GM13976 (cell line): Measurements from ENCODE around the gene BRICD5.

ENCODE experiments used
- DNase-seq: peaks from one replicate; pipeline ENCODE4 v3.0.0; 2012; ENCODE audit warnings: low spot score
- in situ Hi-C: fragments of 300-500 bp; cut with MboI; formaldehyde crosslinking; loops from one replicate; pipeline ENCODE4 v1.12.0; 2022; ENCODE audit warnings: low sequenced_read_pairs, mixed read lengths, inconsistent platforms; ENCODE audit not compliant: unreplicated experiment
- TF ChIP-seq, protein P1 (sequence below): IDR thresholded peaks from 2 replicates; pipeline ENCODE4 v1.5.1; 2012; ENCODE audit warnings: borderline replicate concordance, mild to moderate bottlenecking; ENCODE audit not compliant: insufficient read depth; ENCODE audit errors: extremely low read depth, missing control alignments, control extremely low read depth

Gene BRICD5

GRCh38 chr16:2236337-2237101 lies 25.9 kb upstream of the BRICD5 start, which contains the start of gene DNASE1L2:
DNASE1L2 (plus strand) TSS chr16:2236444; CDS start chr16:2236817, 373 bp downstream.
- in situ Hi-C loops = no loop called here
- TF ChIP-seq, protein P1, sequence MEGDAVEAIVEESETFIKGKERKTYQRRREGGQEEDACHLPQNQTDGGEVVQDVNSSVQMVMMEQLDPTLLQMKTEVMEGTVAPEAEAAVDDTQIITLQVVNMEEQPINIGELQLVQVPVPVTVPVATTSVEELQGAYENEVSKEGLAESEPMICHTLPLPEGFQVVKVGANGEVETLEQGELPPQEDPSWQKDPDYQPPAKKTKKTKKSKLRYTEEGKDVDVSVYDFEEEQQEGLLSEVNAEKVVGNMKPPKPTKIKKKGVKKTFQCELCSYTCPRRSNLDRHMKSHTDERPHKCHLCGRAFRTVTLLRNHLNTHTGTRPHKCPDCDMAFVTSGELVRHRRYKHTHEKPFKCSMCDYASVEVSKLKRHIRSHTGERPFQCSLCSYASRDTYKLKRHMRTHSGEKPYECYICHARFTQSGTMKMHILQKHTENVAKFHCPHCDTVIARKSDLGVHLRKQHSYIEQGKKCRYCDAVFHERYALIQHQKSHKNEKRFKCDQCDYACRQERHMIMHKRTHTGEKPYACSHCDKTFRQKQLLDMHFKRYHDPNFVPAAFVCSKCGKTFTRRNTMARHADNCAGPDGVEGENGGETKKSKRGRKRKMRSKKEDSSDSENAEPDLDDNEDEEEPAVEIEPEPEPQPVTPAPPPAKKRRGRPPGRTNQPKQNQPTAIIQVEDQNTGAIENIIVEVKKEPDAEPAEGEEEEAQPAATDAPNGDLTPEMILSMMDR = no peak
- no peak for DNase-seq

GRCh38 chr16:2235695-2236336 lies 25.2 kb upstream of the BRICD5 start:
- TF ChIP-seq, protein P1 = no peak
- DNase-seq = no peak
- in situ Hi-C loops = no loop called here

DNA sequence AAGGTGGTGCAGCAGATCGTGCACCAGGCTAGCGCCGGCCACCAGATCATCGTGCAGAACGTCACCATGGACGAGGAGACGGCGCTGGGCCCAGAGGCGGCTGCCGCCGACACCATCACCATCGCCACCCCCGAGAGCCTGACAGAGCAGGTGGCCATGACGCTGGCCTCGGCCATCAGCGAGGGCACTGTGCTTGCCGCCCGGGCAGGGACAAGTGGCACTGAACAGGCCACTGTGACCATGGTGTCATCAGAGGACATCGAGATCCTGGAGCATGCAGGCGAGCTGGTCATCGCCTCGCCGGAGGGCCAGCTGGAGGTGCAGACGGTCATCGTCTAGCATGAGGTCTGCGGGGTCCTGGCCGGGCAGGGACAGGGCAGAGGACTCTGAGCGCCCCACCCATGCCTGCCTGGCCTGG lies 24.6 kb upstream of the BRICD5 start:
- in situ Hi-C loops = no loop called here
- DNase-seq = no peak
- TF ChIP-seq, protein P1 = no peak

- DNase-seq = no peak
- in situ Hi-C loops = no loop called here
- TF ChIP-seq, protein P1 = no peak
Measured at GRCh38 chr16:2234813-2235170, 24.1 kb upstream of the BRICD5 start.

GRCh38 chr16:2233872-2234812 lies 23.5 kb upstream of the BRICD5 start:
- in situ Hi-C loops = no loop called here
- DNase-seq = no peak
- TF ChIP-seq, protein P1 = no peak
